ENCODE measurements around the gene NECTIN2. TPM values are rescaled to one million over a fixed set of nuclear protein-coding genes. Genes with fewer than 3 reads are reported as not detected.

NECTIN2 gene
- polyA plus RNA-seq (ENCODE audit: insufficient read length) = 55.4 TPM

GRCh38 chr19:44845612-44846454, at the start of gene NECTIN2:
Gene NECTIN2 (plus strand): TSS chr19:44846297. CDS start chr19:44846526, 229 bp downstream.
- peak; percentile 98 for DNase-seq

DNA sequence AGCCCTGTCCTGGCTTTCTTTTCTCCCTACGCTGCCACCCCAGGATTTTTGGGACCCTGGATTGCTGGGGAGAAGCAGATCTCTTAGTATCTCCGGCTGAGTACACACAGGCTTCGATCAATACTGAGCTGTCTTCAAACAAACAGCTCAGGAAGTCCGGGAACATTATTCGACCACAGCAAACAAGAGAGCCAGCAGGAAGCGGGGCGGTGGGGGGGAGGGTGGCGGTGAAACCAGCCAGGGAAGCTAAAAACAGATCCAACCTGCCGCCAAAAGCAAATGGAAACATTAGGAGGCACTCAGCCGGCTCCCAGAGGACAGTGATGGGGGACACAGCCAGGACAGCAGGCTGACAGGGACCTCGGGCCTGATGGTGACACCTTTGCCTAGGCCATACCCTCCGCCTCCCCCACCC, 49.4 kb upstream of the NECTIN2 start:
- peak; percentile 50 for DNase-seq

- DNase-seq = no peak
Measured at GRCh38 chr19:44799627-44800346, 46.3 kb upstream of the NECTIN2 start.

DNA sequence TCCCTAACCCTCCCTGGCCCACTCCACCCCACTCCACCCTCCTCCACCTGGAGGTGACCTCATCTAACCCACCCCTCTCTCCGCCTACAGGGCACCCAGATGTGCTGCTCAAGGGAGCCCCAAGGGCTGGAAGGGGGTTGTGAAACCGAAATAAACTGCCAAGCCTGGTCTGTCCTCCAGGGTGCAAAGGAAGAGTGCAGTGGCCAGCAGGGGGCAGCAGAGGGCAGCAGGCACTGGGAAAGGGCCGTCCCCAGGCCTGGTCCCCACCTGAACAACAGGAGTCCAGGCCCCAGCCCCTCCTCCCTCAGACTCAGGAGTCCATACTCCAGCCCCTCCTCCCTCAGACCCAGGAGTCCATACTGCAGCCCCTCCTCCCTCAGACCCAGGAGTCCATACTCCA, 45.6 kb upstream of the NECTIN2 start:
- DNase-seq = peak; percentile 74

GRCh38 chr19:44803442-44804428, 42.4 kb upstream of the NECTIN2 start:
- no peak for DNase-seq

DNA sequence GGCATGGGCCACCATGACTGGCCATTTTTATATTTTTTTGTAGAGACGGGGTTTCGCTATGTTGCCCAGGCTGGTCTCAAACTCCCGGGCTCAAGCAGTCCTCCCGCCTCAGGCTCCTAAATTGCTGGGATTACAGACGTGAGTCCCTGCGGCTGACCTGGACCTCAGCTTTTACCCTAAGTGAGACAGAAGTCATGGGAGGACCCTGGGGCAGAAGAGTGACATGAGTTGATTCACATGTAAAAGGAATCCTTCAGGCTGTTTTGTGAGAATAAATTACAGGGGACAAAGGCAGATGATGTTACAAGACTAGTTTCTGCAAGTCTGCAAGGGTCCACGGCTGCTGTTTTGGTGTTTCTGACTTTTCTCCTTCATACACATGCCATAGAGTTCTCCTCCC, 39.8 kb upstream of the NECTIN2 start:
- no peak for DNase-seq

DNA sequence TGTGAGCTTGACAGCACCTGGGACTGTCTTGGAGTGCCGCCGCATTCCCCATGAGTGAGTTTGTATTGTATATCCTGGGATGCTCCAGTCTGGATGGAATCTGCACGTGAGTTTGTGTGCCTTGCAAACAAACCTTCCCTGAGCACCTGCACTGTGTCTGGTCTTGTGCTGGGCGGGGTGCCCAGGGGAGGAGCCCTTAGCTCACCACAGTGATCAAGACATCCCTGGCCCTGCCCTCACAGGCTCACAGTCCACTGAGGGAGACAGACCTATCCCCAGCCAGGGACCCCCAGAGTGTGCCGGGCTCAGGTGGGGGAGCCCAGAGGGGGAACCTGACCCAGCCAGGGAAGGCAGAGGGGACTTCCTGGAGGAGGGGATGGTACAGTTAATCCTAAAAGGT, 38.9 kb upstream of the NECTIN2 start:
- DNase-seq = no peak

GRCh38 chr19:44807652-44808462, 38.2 kb upstream of the NECTIN2 start:
- DNase-seq = no peak

DNA sequence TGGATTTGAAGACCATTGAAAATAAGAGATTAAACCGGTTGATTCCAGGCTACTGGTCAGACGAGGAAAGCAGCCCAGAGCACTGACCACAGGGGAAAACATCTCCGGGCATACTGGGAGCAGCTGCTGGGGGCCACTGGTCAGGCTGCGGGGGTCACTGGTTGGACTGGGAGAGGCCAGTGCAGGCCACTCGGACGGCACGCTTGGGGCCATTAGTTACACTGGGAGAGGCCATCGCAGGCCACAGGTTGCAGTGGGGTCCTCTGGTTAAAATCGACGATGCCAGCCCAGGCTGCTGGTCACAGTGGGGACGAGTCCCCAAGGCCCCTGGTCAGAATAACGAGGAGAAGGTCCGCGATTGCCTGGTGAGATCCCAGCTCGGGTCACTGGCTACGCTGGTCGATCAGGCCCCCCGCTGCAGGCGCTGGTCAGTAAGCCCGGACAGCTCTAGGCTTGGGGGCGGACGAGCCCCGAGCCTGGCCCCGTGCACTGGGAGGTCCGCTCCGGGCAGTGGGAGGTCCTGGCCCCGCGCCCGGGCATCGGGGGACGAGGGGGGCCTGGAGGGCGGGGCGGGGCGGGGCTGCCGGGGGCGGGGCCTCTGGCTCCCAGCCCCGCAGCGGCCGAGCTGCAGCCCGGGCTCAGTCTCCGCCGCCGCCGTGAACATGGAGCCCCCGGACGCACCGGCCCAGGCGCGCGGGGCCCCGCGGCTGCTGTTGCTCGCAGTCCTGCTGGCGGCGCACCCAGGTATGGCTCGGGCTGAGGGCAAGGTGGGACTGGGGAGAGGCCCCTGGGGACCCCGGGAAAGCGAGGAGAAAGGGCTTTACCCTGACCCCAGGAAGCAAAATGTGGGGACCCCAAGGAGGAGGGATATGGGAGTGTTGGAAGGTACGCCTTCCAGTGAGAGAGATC, 37.4 kb upstream of the NECTIN2 start, which contains the start of gene BCAM:
Gene BCAM (plus strand): TSS at position 641 of the 909 bp plus-strand sequence. CDS start 22 bp downstream, at position 663.
- DNase-seq = peak; percentile 85

- DNase-seq = no peak
Measured at GRCh38 chr19:44809577-44810233, 36.4 kb upstream of the NECTIN2 start.

DNA sequence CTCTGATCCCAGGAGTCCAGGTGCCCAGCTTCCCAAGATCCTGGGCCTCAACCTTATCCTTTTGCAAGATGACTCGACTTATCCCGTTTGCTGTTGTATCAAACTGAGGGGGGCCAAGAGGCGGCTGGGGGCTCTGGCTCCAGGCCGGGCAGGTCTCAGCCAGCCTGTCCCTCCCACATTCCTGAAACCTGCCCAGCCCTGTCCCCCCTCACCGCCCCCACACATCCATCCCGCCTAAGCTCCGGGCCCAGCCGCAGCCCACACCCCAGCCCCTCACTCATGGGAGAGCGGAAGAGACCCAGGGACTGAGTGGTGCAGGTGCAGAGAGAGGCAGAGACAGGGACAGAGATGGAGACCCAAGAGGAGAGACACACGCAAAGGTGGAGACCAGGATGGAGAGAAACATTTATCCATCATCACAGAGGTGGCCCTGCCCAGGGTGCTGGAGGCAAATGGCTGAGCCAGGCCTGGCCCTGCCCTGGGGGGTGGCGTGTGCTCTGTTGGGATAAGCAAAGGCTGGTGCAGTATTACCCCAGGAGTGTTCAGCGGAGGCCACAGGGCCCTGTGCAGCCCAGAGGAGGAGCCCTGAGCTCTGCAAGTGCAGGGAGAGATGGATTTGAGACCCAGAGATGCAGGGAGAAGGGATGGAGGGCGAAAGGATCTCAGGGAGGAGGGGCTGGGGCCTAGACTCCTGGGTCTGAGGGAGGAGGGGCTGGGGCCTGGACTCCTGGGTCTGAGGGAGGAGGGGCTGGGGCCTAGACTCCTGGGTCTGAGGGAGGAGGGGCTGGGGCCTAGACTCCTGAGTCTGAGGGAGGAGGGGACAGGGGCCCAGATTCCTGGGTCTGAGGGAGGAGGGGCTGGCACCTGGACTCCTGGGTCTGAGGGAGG, 35.6 kb upstream of the NECTIN2 start:
- DNase-seq = no peak

GRCh38 chr19:44811122-44811419, 35.0 kb upstream of the NECTIN2 start:
- no peak for DNase-seq

- DNase-seq = no peak
Measured at GRCh38 chr19:44812142-44812718, 33.9 kb upstream of the NECTIN2 start.

GRCh38 chr19:44813070-44813840, 32.8 kb upstream of the NECTIN2 start:
- DNase-seq = no peak

- no peak for DNase-seq
Measured at GRCh38 chr19:44813841-44814470, 32.1 kb upstream of the NECTIN2 start.

DNA sequence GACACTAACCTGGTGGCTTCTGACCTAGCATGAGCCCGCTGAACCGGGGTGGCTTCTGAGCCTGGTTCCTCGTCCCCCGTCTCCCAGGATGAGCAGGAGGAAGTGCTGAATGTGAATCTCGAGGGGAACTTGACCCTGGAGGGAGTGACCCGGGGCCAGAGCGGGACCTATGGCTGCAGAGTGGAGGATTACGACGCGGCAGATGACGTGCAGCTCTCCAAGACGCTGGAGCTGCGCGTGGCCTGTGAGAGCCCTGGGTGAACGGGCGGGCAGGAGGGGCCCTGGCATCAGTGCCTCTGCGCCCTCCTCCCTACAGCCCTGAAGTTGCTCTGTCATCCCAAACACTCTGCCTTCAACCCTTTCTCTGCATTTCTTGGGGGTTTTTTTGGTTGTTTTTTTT, 31.6 kb upstream of the NECTIN2 start:
- DNase-seq = no peak

DNA sequence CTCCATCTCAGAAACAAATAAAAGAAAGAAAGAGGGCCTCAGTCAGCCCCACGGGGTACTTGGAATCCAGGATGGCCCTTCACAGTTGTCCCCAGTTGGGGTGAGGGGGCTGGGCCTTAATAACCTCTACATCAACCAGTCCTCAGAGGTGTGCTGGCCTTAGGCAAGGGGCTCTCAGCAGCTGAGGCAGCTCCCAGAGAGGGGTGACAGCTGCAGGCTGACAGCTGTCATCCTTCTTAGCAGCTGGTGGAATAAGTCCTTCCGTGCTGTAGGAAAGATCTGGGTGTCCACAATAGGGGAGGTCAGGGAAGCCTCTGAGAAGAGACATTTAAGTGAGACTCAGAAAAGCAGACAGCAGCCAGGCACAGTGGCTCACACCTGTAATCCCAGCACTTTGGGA, 29.8 kb upstream of the NECTIN2 start:
- no peak for DNase-seq
